Activated effector memory CD4-positive, alpha-beta T cell treated with anti-CD3 and anti-CD28 coated beads, Interleukin-2, amount 50 U/mL, for 16 hours (primary cell): Measurements from ENCODE around the gene SYNM.

ENCODE experiments used
- DNase-seq: peaks from one replicate; pipeline ENCODE4 v3.0.0-alpha.2; 2020

Gene SYNM

GRCh38 chr15:99143242-99143641, 38.4 kb downstream of the SYNM start:
- no peak for DNase-seq

- DNase-seq = no peak
These were observed 39.1 kb downstream of the SYNM start for GRCh38 chr15:99143655-99144610.

GRCh38 chr15:99145005-99145404, 40.1 kb downstream of the SYNM start:
- DNase-seq = no peak

- DNase-seq = no peak
These were observed 40.9 kb downstream of the SYNM start for GRCh38 chr15:99145778-99146177.

GRCh38 chr15:99146661-99147060, 41.8 kb downstream of the SYNM start:
- DNase-seq = no peak

- no peak for DNase-seq
These were observed 44.0 kb downstream of the SYNM start for GRCh38 chr15:99148851-99149276.

- no peak for DNase-seq
These were observed 44.5 kb downstream of the SYNM start for GRCh38 chr15:99149366-99149765.

GRCh38 chr15:99151156-99151555, 46.3 kb downstream of the SYNM start:
- DNase-seq = no peak

- no peak for DNase-seq
These were observed 48.2 kb downstream of the SYNM start for GRCh38 chr15:99153026-99153535.

GRCh38 chr15:99154271-99154670, 49.4 kb downstream of the SYNM start:
- DNase-seq = no peak

GRCh38 chr15:99155961-99156443, 51.1 kb downstream of the SYNM start:
- DNase-seq = no peak

GRCh38 chr15:99157456-99157855, 52.6 kb downstream of the SYNM start:
- DNase-seq = no peak

GRCh38 chr15:99158626-99159412, 53.9 kb downstream of the SYNM start:
- DNase-seq = no peak

GRCh38 chr15:99163271-99164062, 58.6 kb downstream of the SYNM start:
- DNase-seq = no peak

GRCh38 chr15:99164119-99164518, 59.2 kb downstream of the SYNM start:
- DNase-seq = no peak

- DNase-seq = no peak
These were observed 60.3 kb downstream of the SYNM start for GRCh38 chr15:99165020-99165790.

- DNase-seq = no peak
These were observed 61.2 kb downstream of the SYNM start for GRCh38 chr15:99165956-99166689.

GRCh38 chr15:99167201-99167600, 62.3 kb downstream of the SYNM start:
- no peak for DNase-seq

- DNase-seq = no peak
These were observed 62.8 kb downstream of the SYNM start for GRCh38 chr15:99167640-99168039.

GRCh38 chr15:99168601-99169580, 64.0 kb downstream of the SYNM start:
- no peak for DNase-seq
